ENCODE data around the gene FXYD5.
A peak's percentile ranks its signal among the peaks of the same experiment; 100 is the strongest.

The FXYD5 gene

GRCh38 chr19:35154525-35155406 lies at the start of gene FXYD5:
Gene FXYD5 (plus strand): TSS chr19:35154735. CDS start chr19:35155551, 816 bp downstream.
- peak; percentile 70 to 76 for DNase-seq

GRCh38 chr19:35105047-35105410 lies 49.5 kb upstream of the FXYD5 start:
- DNase-seq, result no peak

GRCh38 chr19:35105411-35106290 lies 48.9 kb upstream of the FXYD5 start:
- DNase-seq, result no peak

DNA sequence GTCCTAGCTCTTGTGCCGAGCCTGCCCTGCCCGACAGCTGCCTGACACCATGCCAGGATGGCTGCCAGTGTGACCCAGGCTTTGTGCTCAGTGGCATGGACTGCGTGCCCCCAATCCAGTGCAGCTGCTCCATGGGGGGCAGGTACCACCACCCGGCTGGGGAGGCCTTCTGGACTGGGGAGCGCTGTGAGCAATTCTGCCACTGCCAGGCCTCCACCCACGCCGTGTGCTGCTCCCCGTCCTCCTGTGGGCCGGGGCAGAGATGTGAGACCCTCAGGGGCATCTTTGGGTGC lies 48.3 kb upstream of the FXYD5 start:
- DNase-seq, result no peak

DNA sequence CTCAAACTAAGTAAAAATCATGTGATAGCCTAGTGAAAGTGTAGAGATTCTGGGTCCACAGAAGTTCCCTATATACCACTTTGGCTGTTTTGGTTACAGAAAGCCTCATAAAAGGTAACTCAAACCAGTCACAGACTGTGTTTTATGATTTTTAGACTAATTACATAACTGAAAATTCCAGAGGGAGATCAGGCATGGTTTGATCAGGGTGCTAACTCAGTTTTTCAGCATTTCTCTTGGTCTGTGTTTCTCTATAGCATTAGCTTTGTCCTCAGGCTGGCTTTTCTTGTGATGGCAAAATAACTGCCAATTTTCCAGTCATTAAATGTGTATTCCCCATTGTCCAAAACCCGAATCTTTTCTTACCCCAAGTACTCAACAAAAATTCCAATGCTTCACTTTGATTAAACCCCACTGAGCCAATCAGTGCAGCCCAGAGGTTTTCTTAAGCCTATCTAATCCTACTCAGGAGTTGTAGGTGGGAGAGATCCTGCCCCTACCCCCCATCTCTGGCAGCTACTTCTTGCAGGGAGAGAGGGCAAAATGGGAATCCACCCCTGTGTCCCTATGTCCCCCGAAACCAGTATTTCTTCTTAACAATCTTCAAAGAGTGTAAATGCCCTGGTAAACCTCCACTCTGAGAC lies 47.5 kb upstream of the FXYD5 start:
- DNase-seq, result no peak

DNA sequence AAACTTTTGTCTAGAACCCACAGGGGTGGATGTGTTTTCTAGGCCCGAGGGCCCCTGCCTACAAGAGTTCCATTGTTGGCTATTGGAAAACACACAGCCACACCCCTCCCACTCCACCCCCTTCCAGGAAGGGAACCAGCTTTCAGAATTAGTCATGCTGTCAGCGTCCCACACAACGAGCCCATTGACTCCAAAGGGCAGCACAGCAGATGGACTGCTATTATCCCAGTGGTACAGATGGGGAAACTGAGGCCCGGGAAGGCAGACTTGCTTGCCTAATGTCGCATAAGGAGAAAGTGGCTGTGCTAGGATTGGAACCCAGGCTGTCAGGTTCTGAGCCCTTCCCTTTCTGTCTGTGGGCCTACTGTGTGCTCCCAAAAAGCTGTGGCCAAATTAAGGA lies 47.0 kb upstream of the FXYD5 start:
- DNase-seq, result no peak

DNA sequence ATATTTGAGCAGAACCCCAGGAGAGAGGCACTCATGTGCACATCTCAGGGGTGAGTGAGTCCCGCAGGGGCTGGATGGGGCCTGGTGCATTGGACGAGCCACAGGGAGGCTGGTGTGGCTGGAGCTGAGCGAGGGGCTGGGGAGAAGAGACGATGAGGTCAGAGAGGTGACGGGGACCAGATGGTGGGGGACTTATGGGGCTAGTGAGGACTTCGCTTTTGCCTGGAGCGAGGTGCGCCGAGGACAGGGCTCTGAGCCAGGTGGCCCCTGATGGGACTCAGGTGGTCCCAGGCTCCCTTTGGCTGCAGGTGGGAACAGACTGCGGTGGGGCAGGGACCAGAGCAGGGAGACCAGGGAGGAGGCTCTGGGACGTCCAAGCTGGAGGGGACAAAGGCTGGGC lies 45.8 kb upstream of the FXYD5 start:
- DNase-seq, result no peak

GRCh38 chr19:35109395-35110112 lies 45.0 kb upstream of the FXYD5 start:
- DNase-seq, result no peak

- DNase-seq, result no peak
Observed at GRCh38 chr19:35110974-35111373, 43.6 kb upstream of the FXYD5 start.

DNA sequence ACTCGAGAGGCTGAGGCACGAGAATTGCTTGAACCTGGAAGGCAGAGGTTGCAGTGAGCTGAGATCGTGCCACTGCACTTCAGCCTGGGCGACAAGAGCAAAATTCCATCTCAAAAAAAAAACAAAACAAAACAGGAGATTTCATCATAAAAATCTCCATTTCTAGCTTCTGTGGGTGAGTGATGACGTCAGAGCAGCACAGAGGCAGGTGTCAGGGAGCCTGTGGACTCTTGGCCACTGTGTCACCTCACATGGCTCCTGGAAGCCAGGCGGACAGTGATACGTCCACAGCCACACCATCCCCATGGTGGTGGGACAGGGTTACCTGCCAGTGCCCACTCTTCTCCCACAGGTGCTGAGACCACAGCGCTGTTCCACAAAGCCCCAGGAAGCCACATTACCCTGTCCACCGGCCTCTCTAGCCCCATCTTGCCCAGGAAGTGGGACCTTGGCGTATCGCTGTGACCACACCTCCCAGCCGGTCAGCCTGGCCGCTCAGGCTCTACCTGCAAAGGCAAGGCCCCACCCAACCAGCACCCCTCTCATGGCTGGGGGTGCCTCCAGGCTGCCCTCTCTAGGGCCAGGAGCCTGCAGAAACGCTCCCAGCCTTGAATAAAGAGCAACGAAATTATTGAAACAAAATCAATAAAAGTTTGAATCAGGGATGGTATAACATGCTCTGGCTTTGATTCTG lies 41.4 kb upstream of the FXYD5 start:
- DNase-seq, result no peak

DNA sequence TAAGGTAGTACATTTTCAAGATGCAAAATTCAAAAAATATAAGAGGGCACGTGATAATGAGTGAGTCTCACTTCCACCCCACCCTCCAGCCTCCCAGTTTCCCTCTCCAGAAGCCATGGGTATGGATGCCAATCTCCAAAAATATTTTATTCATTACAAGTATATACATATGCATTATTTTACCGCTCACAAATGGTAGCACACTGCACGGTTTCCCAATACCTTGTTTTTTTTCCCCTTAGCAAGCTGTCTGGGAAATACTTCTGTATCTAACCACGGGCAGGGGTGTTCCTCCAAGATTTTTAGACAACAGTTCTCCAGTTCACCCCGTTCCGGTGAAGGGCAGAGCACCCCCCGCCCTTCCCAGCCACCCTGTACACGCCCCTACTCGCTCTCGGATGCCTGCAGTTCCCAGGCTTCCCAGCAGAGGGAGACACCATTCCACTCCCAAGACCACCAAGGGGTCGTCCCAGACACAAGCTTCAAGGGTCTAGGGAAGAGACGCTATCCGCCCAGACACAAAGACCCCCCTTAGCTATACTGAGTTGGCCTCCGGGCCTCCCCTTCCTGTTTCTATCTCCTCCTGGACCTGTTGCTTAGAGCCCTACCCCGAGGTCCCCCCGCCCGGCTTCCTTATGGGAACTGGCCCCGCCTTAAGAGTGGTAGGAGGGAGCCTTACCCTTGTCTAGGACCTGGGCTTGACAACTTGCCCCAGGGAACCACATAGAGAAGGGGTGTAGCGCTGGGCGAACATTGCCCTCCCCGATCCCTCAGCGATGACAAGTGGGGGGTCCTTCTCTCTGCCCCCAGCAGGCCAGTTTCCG lies 40.0 kb upstream of the FXYD5 start:
- DNase-seq, result peak; percentile 67 to 72

DNA sequence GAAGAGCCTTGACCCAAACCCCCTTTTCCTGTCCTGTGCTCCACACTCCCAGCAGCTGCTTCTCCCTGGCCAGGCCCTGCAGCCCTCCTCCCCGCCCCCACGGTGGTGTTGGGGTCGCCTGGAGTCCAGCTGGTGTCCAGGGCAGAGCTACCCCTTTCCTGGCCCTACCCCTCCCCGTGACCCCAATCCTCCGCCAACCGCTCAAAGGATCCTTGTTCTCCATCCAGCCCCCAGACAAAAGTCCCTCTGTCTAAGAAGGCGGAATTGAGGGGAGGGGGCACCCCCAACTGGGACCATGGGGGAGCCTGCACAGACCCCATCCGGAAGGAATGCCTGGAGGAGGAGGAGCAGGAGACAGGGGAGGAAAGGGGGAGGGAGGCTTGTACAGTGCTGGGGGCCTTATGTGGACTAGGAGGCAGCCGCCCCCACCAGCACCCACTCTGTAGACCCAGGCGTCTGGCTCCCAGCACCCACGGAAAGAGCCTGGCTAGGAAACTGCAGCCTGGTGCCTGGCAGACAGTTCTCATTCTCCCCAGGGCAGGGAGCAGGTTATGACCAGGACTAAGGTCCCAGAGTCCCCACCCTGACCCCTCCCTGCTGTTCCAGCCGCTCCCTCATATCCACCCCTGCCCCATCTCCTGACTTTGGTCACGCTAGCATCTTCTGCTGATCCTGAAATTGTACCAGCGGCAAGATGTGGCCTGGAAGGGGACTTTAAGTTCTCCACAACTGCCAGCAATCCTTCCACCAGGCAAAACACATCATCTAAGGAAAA lies 39.2 kb upstream of the FXYD5 start, which contains the start of gene FXYD3:
FXYD3 (plus strand) TSS at position 647 of the 775 bp plus-strand sequence. CDS start 3,554 bp downstream, outside the sequence.
- DNase-seq, result no peak

DNA sequence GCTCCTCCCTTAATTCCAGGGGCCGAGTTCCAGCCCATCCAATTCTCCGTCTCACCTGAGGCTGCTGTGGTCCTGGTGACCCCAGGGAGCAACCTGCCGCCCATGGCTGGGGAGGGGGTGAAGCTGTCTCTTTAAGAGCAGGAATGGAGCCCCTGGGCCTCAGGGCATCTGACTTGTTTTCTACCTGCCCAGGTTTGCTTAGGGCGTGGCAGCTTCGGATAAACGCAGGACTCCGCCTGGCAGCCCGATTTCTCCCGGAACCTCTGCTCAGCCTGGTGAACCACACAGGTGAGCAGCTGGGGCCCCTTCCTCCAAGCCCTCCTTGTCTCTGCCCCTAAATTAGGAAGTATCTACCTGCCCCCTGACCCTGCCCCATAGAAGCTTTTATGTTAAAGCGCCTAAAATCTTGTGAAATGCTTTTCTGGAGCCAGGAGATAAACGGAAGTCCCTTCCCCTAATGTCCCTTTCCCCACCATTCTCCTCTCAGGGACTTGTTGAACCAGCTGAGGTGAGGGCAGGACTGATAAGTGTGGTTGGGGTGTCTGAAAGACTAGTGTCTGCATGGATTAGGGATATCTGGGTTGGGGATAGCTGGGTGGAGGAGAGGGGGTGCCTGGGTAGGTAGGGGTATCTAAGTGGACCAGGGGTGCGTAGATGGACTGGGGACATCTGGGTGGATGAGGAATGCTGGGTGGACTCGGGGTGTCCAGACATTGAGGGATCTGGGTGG lies 38.3 kb upstream of the FXYD5 start:
- no peak for DNase-seq

GRCh38 chr19:35117116-35117515 lies 37.4 kb upstream of the FXYD5 start:
- no peak for DNase-seq

DNA sequence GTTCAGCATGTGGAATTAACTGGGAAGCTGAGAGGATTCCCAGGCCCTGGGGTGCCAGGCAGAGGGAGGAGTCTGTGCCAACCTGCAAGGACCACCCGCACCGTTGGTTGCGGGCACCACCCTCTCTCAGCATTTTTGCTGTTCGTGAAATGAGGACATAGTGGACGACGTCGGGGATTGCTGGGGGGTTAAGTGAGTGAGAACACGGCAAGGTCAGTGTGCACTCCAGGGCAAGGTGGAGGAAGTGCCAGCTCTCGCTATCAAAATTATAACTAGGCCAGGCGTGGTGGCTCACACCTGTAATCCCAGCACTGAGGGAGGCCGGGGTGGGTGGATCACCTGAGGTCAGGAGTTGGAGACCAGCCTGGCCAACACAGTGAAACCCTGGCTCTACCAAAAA lies 36.7 kb upstream of the FXYD5 start:
- DNase-seq, result no peak

- no peak for DNase-seq
Observed at GRCh38 chr19:35118268-35119020, 36.1 kb upstream of the FXYD5 start.

DNA sequence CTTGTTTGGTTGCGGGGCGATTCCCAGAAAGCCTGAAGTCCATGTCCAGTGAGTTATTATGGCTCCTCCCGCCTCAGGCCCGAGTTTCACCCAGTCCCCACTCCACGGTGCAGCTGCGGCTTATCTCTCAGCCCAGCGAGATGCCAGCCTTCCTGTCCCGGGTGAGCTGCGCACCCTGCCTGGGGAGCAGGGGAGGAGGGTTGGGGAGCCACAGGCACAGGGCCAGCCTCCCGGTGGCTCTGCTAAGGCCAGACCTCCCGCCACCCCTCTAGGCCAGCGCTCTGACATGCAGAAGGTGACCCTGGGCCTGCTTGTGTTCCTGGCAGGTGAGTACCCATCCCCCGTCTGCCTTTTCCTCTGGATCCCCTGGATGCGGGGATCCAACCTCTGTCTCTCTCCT lies 35.4 kb upstream of the FXYD5 start:
- DNase-seq, result no peak

- no peak for DNase-seq
Observed at GRCh38 chr19:35119578-35120155, 34.9 kb upstream of the FXYD5 start.

- peak in 1 of 2 donors; percentile 32 for DNase-seq
Observed at GRCh38 chr19:35120492-35120891, 34.0 kb upstream of the FXYD5 start.

Data from CD4-positive, alpha-beta T cell treated with Interleukin-1 beta for 1 hour (primary cell).